ENCODE results near the gene SLC17A3. TPM values are rescaled to one million over a fixed set of nuclear protein-coding genes. Genes with fewer than 3 reads are reported as not detected.

The SLC17A3 gene, protein sequence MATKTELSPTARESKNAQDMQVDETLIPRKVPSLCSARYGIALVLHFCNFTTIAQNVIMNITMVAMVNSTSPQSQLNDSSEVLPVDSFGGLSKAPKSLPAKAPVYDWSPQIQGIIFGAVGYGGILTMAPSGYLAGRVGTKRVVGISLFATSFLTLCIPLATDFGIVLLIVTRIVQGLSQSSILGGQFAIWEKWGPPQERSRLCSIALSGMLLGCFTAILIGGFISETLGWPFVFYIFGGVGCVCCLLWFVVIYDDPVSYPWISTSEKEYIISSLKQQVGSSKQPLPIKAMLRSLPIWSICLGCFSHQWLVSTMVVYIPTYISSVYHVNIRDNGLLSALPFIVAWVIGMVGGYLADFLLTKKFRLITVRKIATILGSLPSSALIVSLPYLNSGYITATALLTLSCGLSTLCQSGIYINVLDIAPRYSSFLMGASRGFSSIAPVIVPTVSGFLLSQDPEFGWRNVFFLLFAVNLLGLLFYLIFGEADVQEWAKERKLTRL
- not detected for total RNA-seq
- long read RNA-seq, partial matches to known transcripts = 0 of 1 reads
- long read RNA-seq, other reads (novel, unspliced or antisense) = 1 of 1 reads

DNA sequence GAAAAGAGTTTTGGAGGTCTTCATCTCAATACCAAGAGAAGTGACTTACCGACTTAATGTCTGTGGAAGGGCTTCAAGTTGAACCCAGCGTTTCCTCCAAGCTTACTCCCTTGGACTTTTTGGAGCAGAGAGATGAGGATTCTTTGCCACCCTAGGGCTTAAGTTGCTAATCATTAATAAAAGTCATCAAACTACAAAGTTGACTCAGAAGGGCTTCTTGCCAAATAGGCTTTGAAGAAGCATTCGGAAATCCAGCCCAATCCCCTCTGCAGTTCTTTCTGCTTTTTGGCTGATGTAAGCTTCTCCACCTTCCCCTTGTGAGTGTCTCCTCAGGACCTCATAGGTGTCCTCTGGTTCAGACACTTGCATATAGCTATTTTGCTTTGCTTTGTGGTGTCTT lies at the start of gene SLC17A3:
SLC17A3 (minus strand) TSS at position 126 of the 400 bp plus-strand sequence. CDS start 5,856 bp downstream, outside the sequence.
- Histone ChIP-seq H3K4me1 (no peaks in the 10 kb centered on the region), H3K9me3 (no peaks in the 10 kb centered on the region), H3K4me3 (no peak within 1 kb of the TSS), H3K27me3 (ENCODE audit: low read depth) (no peaks in the 10 kb centered on the region), H3K27ac (no peak within 1 kb of the TSS), H3K36me3 (no peaks in the 10 kb centered on the region)
- intact Hi-C loops (cut with DNase I) = no loop called here
- TF ChIP-seq, protein P1, sequence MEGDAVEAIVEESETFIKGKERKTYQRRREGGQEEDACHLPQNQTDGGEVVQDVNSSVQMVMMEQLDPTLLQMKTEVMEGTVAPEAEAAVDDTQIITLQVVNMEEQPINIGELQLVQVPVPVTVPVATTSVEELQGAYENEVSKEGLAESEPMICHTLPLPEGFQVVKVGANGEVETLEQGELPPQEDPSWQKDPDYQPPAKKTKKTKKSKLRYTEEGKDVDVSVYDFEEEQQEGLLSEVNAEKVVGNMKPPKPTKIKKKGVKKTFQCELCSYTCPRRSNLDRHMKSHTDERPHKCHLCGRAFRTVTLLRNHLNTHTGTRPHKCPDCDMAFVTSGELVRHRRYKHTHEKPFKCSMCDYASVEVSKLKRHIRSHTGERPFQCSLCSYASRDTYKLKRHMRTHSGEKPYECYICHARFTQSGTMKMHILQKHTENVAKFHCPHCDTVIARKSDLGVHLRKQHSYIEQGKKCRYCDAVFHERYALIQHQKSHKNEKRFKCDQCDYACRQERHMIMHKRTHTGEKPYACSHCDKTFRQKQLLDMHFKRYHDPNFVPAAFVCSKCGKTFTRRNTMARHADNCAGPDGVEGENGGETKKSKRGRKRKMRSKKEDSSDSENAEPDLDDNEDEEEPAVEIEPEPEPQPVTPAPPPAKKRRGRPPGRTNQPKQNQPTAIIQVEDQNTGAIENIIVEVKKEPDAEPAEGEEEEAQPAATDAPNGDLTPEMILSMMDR (IDR thresholded peaks at IDR 0.05) = no peak
- ATAC-seq (no peak), DNase-seq (no peak)

DNA sequence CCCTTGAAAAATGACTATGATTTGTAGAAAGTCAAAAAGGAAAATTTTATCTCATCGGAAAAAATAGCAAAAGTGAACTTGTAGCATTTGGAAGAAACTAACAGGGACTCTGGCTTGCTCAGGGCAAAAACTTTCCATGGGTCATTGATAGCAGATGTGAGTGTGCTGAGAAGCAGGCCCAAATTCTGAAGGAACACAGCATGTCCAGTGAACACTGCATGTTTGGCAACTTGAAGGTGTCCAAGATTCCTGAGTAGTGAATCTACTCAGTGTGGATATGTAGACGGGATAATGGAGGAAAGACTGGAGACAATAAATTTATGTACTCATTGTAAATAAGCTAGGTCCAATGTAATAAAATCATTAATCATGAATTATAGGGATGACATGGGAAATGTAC lies 48.3 kb upstream of the SLC17A3 start:
- Histone ChIP-seq H3K36me3 (no peaks in the 10 kb centered on the region), H3K27ac (no peak overlapping the region), H3K4me1 (no peaks in the 10 kb centered on the region), H3K4me3 (no peak overlapping the region), H3K27me3 (ENCODE audit: low read depth) (no peaks in the 10 kb centered on the region), H3K9me3 (no peaks in the 10 kb centered on the region)
- TF ChIP-seq, protein P1 (IDR thresholded peaks at IDR 0.05) = no peak
- ATAC-seq = no peak
- no peak for DNase-seq
- intact Hi-C loops (cut with DNase I) = no loop called here

- H3K27ac ChIP-seq = no peak overlapping the region
- H3K27me3 ChIP-seq (ENCODE audit: low read depth) = no peaks in the 10 kb centered on the region
- TF ChIP-seq, protein P1 (IDR thresholded peaks at IDR 0.05) = no peak
- H3K4me1 ChIP-seq = no peaks in the 10 kb centered on the region
- no peaks in the 10 kb centered on the region for H3K36me3 ChIP-seq
- DNase-seq (no peak), ATAC-seq (no peak)
- H3K4me3 ChIP-seq = no peak overlapping the region
- H3K9me3 ChIP-seq = no peaks in the 10 kb centered on the region
- intact Hi-C loops (cut with DNase I) = no loop called here
These were observed 47.6 kb upstream of the SLC17A3 start for GRCh38 chr6:25921525-25922203.

DNA sequence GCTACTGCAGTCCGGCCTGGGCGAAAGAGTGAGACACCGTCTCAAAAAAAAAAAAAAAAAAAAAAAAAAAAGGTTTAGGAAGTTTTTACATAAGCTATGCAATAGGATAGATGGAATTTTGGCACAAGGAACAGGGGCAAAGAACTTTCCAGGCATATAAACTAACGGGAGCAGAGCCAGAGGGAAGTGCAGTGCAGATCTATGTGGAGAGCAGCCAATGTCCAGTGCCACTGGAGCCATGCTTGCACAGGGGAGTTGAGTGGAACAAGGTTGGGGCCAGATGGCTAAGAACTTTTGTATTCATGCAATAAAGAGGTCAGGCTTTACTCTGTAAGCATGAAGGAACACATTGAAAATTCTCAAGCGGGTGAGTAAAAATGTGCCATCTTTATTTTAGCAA lies 45.6 kb upstream of the SLC17A3 start:
- TF ChIP-seq, protein P1 (IDR thresholded peaks at IDR 0.05) = no peak
- no peak overlapping the region for H3K4me3 ChIP-seq
- H3K9me3 ChIP-seq = no peaks in the 10 kb centered on the region
- intact Hi-C loops (cut with DNase I) = no loop called here
- ATAC-seq (no peak), DNase-seq (no peak)
- no peak overlapping the region for H3K27ac ChIP-seq
- no peaks in the 10 kb centered on the region for H3K27me3 ChIP-seq (ENCODE audit: low read depth)
- H3K36me3 ChIP-seq = no peaks in the 10 kb centered on the region
- no peaks in the 10 kb centered on the region for H3K4me1 ChIP-seq

DNA sequence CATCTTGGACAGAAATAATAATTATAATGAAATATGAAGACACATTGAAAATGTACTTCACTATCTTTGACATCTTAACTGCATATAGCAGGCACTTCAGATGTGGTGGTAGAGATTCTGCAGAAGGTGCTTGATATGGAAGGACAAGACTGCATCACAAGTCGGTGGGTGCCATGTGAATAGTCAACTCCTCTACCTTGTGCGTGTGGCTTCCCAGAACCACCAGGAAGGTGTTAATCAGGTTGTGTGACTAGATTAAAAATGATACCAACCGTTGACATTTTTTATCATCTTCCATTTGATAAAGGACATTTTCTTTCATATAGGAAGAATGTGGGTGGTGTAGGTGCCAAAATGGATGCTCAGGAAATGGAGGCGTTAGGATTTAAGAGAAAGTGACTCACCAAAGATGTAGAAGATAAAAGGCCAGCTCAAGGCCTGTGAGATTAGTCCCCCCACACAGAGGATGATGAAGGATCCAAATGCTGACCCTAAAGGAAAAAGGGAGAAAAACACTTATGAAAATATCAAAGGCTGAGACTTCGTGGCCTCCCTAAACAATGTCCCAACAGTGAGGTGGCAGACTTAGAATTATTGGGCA lies 44.1 kb upstream of the SLC17A3 start:
- Histone ChIP-seq H3K4me3 (no peak overlapping the region), H3K27ac (no peak overlapping the region), H3K4me1 (no peaks in the 10 kb centered on the region), H3K27me3 (ENCODE audit: low read depth) (no peaks in the 10 kb centered on the region), H3K36me3 (no peaks in the 10 kb centered on the region), H3K9me3 (no peaks in the 10 kb centered on the region)
- ATAC-seq = no peak
- TF ChIP-seq, protein P1 (IDR thresholded peaks at IDR 0.05) = no peak
- DNase-seq = no peak
- intact Hi-C loops (cut with DNase I) = no loop called here
